MM.1S (cell line): Measurements from ENCODE around the gene DHRS2.

ENCODE experiments used
- CTCF ChIP-seq: fragments of 300-600 bp; sonication (generic); IDR thresholded peaks from 2 replicates; pipeline ENCODE4 v1.5.1; 2016; ENCODE audit warnings: antibody characterized with exemption, low read length, mixed read lengths
- EZH2 ChIP-seq: fragments of 300-600 bp; sonication (generic); optimal IDR thresholded peaks from 2 replicates; pipeline ENCODE3; 2017; ENCODE audit warnings: low read depth, mild to moderate bottlenecking, antibody characterized with exemption, low read length, mixed read lengths

DNA sequence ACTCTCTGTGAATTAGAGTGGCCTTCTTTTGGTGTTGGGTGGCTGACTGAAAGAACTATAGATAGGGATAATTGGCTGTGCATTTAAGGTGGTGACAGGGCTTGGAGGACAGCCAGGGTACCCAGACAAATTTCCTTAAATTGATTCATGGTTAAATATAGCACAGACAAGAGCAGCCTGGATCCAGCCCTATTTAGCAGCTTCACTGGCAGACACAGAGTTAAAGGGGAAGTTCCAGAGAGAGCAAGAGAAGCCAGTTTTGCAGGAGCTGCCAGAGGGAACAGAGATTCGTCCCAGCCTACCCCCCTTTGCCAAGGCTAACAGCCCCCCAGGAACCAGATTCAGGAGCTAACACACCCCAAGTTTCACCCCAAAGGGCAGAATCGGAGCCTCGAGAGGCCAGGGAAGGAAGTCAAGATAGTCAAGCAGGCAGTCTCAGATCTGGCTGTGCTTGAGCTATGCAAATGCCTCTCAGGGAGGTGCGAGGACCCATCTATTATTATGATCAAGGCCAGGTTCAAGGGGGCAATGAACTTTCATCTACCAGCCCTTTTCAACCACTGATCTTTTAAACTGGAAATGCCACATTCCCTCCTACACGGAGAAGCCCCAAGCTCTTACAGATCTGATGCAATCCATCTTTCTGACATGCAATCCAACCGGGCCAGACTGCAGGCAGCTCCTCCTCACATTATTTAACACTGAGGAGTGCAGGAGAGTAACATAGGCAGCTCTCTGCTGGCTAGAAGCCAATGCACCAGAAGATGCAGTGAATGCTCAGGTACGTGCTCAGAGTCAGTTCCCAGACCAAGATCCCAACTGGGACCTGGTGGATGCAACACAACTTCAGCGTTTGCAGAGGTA, 58.2 kb downstream of the DHRS2 start:
- TF ChIP-seq CTCF: no peak
- no peak for TF ChIP-seq EZH2
